MM.1S (cell line): ENCODE data around the gene CRTC2.
A peak's percentile ranks its signal among the peaks of the same experiment; 100 is the strongest.
"Not testable (repeated sequence)": the region's sequence is repeated elsewhere in the genome, so short reads cannot be mapped to it uniquely, and the experiment has no call there.

Source experiments
- DNase-seq: peaks from one replicate; pipeline ENCODE4 v3.0.0-alpha.2; 2015
- H2AFZ ChIP-seq: fragments of 300-600 bp; sonication (generic); 2 replicates; pipeline ENCODE4 v1.6.0; 2016; ENCODE audit warnings: antibody characterized with exemption, low read length
- H3F3A ChIP-seq: fragments of 300-600 bp; sonication (generic); 2 replicates; pipeline ENCODE4 v1.6.1; 2016; ENCODE audit warnings: mild to moderate bottlenecking, antibody characterized with exemption, low read length, moderate library complexity, mixed read lengths; ENCODE audit not compliant: insufficient read depth
- H3K27ac ChIP-seq: fragments of 300-600 bp; sonication (generic); 2 replicates; pipeline ENCODE4 v1.5.1; 2016; ENCODE audit warnings: mild to moderate bottlenecking, low read length
- H3K27me3 ChIP-seq: fragments of 300-600 bp; sonication (generic); replicated peaks from 2 replicates; pipeline ENCODE4 v1.6.0; 2016; ENCODE audit warnings: low read length; ENCODE audit not compliant: insufficient read depth
- H3K36me3 ChIP-seq: fragments of 300-600 bp; sonication (generic); replicated peaks from 2 replicates; pipeline ENCODE4 v1.6.1; 2016; ENCODE audit warnings: mild to moderate bottlenecking, low read length, mixed read lengths; ENCODE audit not compliant: insufficient read depth
- H3K4me1 ChIP-seq: fragments of 300-600 bp; sonication (generic); 2 replicates; pipeline ENCODE4 v1.6.1; 2016; ENCODE audit warnings: low read length, mixed read lengths
- H3K4me2 ChIP-seq: fragments of 300-600 bp; sonication (generic); 2 replicates; pipeline ENCODE4 v1.6.0; 2016; ENCODE audit warnings: low read depth, low read length
- H3K4me3 ChIP-seq: fragments of 300-600 bp; sonication (generic); 2 replicates; pipeline ENCODE4 v1.5.1; 2016; ENCODE audit warnings: low read length, mixed read lengths
- H3K79me2 ChIP-seq: fragments of 300-600 bp; sonication (generic); 2 replicates; pipeline ENCODE4 v1.6.1; 2016; ENCODE audit warnings: mixed run types, low read length, mixed read lengths
- H3K9ac ChIP-seq: fragments of 300-600 bp; sonication (generic); 2 replicates; pipeline ENCODE4 v1.6.1; 2016; ENCODE audit warnings: low read length, mixed read lengths
- H3K9me2 ChIP-seq: fragments of 300-600 bp; sonication (generic); replicated peaks from 2 replicates; pipeline ENCODE4 v1.6.1; 2016; ENCODE audit warnings: mild to moderate bottlenecking, low read length, mixed read lengths; ENCODE audit not compliant: insufficient read depth
- H3K9me3 ChIP-seq: fragments of 300-600 bp; sonication (generic); replicated peaks from 2 replicates; pipeline ENCODE4 v1.6.1; 2016; ENCODE audit warnings: mild to moderate bottlenecking, low read length, mixed read lengths; ENCODE audit not compliant: insufficient read depth
- H4K20me1 ChIP-seq: fragments of 300-600 bp; sonication (generic); 2 replicates; pipeline ENCODE4 v1.6.1; 2016; ENCODE audit warnings: mild to moderate bottlenecking, low read length, moderate library complexity, mixed read lengths; ENCODE audit not compliant: insufficient read depth
- CTCF ChIP-seq: fragments of 300-600 bp; sonication (generic); IDR thresholded peaks from 2 replicates; pipeline ENCODE4 v1.5.1; 2016; ENCODE audit warnings: antibody characterized with exemption, low read length, mixed read lengths
- EZH2 ChIP-seq: fragments of 300-600 bp; sonication (generic); optimal IDR thresholded peaks from 2 replicates; pipeline ENCODE3; 2017; ENCODE audit warnings: low read depth, mild to moderate bottlenecking, antibody characterized with exemption, low read length, mixed read lengths
- EZH2phosphoT487 ChIP-seq: fragments of 300-600 bp; sonication (generic); IDR thresholded peaks from 2 replicates; pipeline ENCODE4 v1.6.1; 2018; ENCODE audit warnings: antibody characterized with exemption, low read length

The CRTC2 gene

GRCh38 chr1:153958111-153958960, at the start of gene CRTC2:
CRTC2 (minus strand) TSS chr1:153958612; CDS start chr1:153958497, 115 bp downstream.
- peak within 1 kb of the TSS; percentile 67 for H3K4me2 ChIP-seq
- H3K9me3 ChIP-seq, result no peaks in the 10 kb centered on the region
- no peaks in the 10 kb centered on the region for H3K9me2 ChIP-seq
- peaks cover 6% of the 10 kb centered on the region; the same call in 1 of the 2 replicates for H3F3A ChIP-seq
- peak within 1 kb of the TSS; percentile 90 for H3K4me3 ChIP-seq
- H2AFZ ChIP-seq, result peak within 1 kb of the TSS; percentile 83
- DNase-seq, result peak; percentile 100
- H3K79me2 ChIP-seq, result peaks cover 70% of the 10 kb centered on the region
- H3K27me3 ChIP-seq, result no peaks in the 10 kb centered on the region
- H3K9ac ChIP-seq, result peak within 1 kb of the TSS; percentile 80
- TF ChIP-seq EZH2phosphoT487 (no peak), CTCF (peak; percentile 14; the same call in 1 of the 2 replicates), EZH2 (no peak)
- peak within 1 kb of the TSS; percentile 52; the same call in 1 of the 2 replicates for H3K27ac ChIP-seq
- H4K20me1 ChIP-seq, result no peaks in the 10 kb centered on the region
- no peaks in the 10 kb centered on the region for H3K36me3 ChIP-seq
- peaks cover 31% of the 10 kb centered on the region for H3K4me1 ChIP-seq

GRCh38 chr1:154006136-154006535, 47.7 kb upstream of the CRTC2 start:
- H3K9me3 ChIP-seq, result no peaks in the 10 kb centered on the region
- H3K9me2 ChIP-seq, result no peaks in the 10 kb centered on the region
- no peaks in the 10 kb centered on the region for H3K27me3 ChIP-seq
- H2AFZ ChIP-seq, result no peak overlapping the region
- no peaks in the 10 kb centered on the region for H3K79me2 ChIP-seq
- DNase-seq, result no peak
- no peaks in the 10 kb centered on the region for H4K20me1 ChIP-seq
- H3K4me2 ChIP-seq, result no peak overlapping the region
- no peaks in the 10 kb centered on the region for H3K36me3 ChIP-seq
- no peak overlapping the region for H3K4me3 ChIP-seq
- TF ChIP-seq EZH2phosphoT487 (no peak), CTCF (no peak), EZH2 (no peak)
- H3F3A ChIP-seq, result no peaks in the 10 kb centered on the region
- H3K9ac ChIP-seq, result no peak overlapping the region
- H3K4me1 ChIP-seq, result no peaks in the 10 kb centered on the region
- no peak overlapping the region for H3K27ac ChIP-seq

- no peaks in the 10 kb centered on the region for H3K79me2 ChIP-seq
- H4K20me1 ChIP-seq, result no peaks in the 10 kb centered on the region
- H3K27me3 ChIP-seq, result no peaks in the 10 kb centered on the region
- H3K36me3 ChIP-seq, result no peaks in the 10 kb centered on the region
- no peak overlapping the region for H3K27ac ChIP-seq
- no peak for DNase-seq
- H3F3A ChIP-seq, result peaks cover 4% of the 10 kb centered on the region
- H3K9me3 ChIP-seq, result no peaks in the 10 kb centered on the region
- no peak for TF ChIP-seq EZH2
- TF ChIP-seq CTCF, result no peak
- no peak for TF ChIP-seq EZH2phosphoT487
- no peaks in the 10 kb centered on the region for H3K4me1 ChIP-seq
- H3K4me3 ChIP-seq, result no peak overlapping the region
- no peaks in the 10 kb centered on the region for H3K9me2 ChIP-seq
- H3K4me2 ChIP-seq, result no peak overlapping the region
- H3K9ac ChIP-seq, result no peak overlapping the region
- H2AFZ ChIP-seq, result no peak overlapping the region
These were observed 42.0 kb upstream of the CRTC2 start for GRCh38 chr1:154000420-154000819.

- not testable (repeated sequence) for H3K27me3 ChIP-seq, H3K9me2 ChIP-seq, H3K4me1 ChIP-seq, H3K4me3 ChIP-seq, H4K20me1 ChIP-seq, H3K9me3 ChIP-seq, H3K79me2 ChIP-seq, H2AFZ ChIP-seq, H3K27ac ChIP-seq, H3K9ac ChIP-seq, H3K4me2 ChIP-seq, DNase-seq
- Histone ChIP-seq H3K36me3 (peaks cover 11% of the 10 kb centered on the region), H3F3A (peaks cover 36% of the 10 kb centered on the region)
These were observed 38.5 kb upstream of the CRTC2 start for GRCh38 chr1:153996882-153997281.
